Activated naive CD8-positive, alpha-beta T cell treated with anti-CD3 and anti-CD28 coated beads for 36 hours (primary cell): Measurements from ENCODE around the gene SLFN11. TPM values are rescaled to one million over a fixed set of nuclear protein-coding genes. Genes with fewer than 3 reads are reported as not detected.
A peak's percentile ranks its signal among the peaks of the same experiment; 100 is the strongest.

ENCODE experiments used
- DNase-seq: peaks from one replicate; pipeline ENCODE4 v3.0.0; 2021
- H3K27ac Mint-ChIP-seq: one replicate; pipeline ENCODE4 v1.8.0; 2022; ENCODE audit warnings: mild to moderate bottlenecking, moderate library complexity, mixed read lengths
- H3K27me3 Mint-ChIP-seq: one replicate; pipeline ENCODE4 v1.8.0; 2022; ENCODE audit warnings: mild to moderate bottlenecking, mixed read lengths
- H3K36me3 Mint-ChIP-seq: one replicate; pipeline ENCODE4 v1.8.0; 2021; ENCODE audit warnings: mild to moderate bottlenecking, mixed read lengths
- H3K4me1 Mint-ChIP-seq: one replicate; pipeline ENCODE4 v1.8.0; 2021; ENCODE audit warnings: mixed read lengths
- H3K4me3 Mint-ChIP-seq: one replicate; pipeline ENCODE4 v1.8.0; 2022; ENCODE audit warnings: mild to moderate bottlenecking, moderate library complexity, mixed read lengths
- H3K9me3 Mint-ChIP-seq: one replicate; pipeline ENCODE4 v1.8.0; 2022; ENCODE audit warnings: mixed read lengths
- total RNA-seq, 2 experiments: library from RNA; stranded (reverse); gene quantifications; one replicate each; pipeline ENCODE4 v1.2.3, GENCODE V29; 2021

SLFN11 gene
- total RNA-seq, 2 experiments from 2014 or later = 35.6 to 37.9 TPM

GRCh38 chr17:35373984-35374765 lies 754 bp upstream of the SLFN11 start:
- H3K27me3 Mint-ChIP-seq = peaks cover 9% of the 10 kb centered on the region
- peaks cover 33% of the 10 kb centered on the region for H3K36me3 Mint-ChIP-seq

GRCh38 chr17:35372846-35373533 lies 431 bp downstream of the SLFN11 start:
- peaks cover 26% of the 10 kb centered on the region for H3K9me3 Mint-ChIP-seq
- peak; percentile 19 for DNase-seq
- H3K27ac Mint-ChIP-seq = peak overlapping the region; percentile 98
- H3K36me3 Mint-ChIP-seq = peaks cover 45% of the 10 kb centered on the region
- peaks cover 9% of the 10 kb centered on the region for H3K27me3 Mint-ChIP-seq
- H3K4me1 Mint-ChIP-seq = peaks cover 53% of the 10 kb centered on the region
- H3K4me3 Mint-ChIP-seq = peak overlapping the region; percentile 97

More at GRCh38 chr17:35373984-35374765, 754 bp upstream of the SLFN11 start:
- peak; percentile 71 for DNase-seq
- peak overlapping the region; percentile 97 for H3K4me3 Mint-ChIP-seq
- peak overlapping the region; percentile 98 for H3K27ac Mint-ChIP-seq
- peaks cover 44% of the 10 kb centered on the region for H3K4me1 Mint-ChIP-seq
- peaks cover 26% of the 10 kb centered on the region for H3K9me3 Mint-ChIP-seq

GRCh38 chr17:35371934-35372333 lies 1.5 kb downstream of the SLFN11 start:
- H3K36me3 Mint-ChIP-seq = peaks cover 49% of the 10 kb centered on the region
- peaks cover 53% of the 10 kb centered on the region for H3K4me1 Mint-ChIP-seq
- peak overlapping the region; percentile 97 for H3K4me3 Mint-ChIP-seq
- peaks cover 9% of the 10 kb centered on the region for H3K27me3 Mint-ChIP-seq
- H3K27ac Mint-ChIP-seq = no peak overlapping the region
- no peak for DNase-seq
- H3K9me3 Mint-ChIP-seq = peaks cover 26% of the 10 kb centered on the region

GRCh38 chr17:35368081-35368830 lies 5.2 kb downstream of the SLFN11 start:
- peaks cover 34% of the 10 kb centered on the region for H3K4me1 Mint-ChIP-seq
- H3K36me3 Mint-ChIP-seq = peaks cover 71% of the 10 kb centered on the region

GRCh38 chr17:35361027-35361426 lies 12.4 kb downstream of the SLFN11 start:
- Mint-ChIP-seq H3K27ac (no peak overlapping the region), H3K4me3 (no peak overlapping the region), H3K4me1 (peaks cover 2% of the 10 kb centered on the region), H3K36me3 (peaks cover 62% of the 10 kb centered on the region), H3K9me3 (no peaks in the 10 kb centered on the region), H3K27me3 (no peaks in the 10 kb centered on the region)
- no peak for DNase-seq

More at GRCh38 chr17:35368081-35368830, 5.2 kb downstream of the SLFN11 start:
- H3K4me3 Mint-ChIP-seq = peak overlapping the region; percentile 15
- peaks cover 26% of the 10 kb centered on the region for H3K9me3 Mint-ChIP-seq
- DNase-seq = no peak
- peaks cover 5% of the 10 kb centered on the region for H3K27me3 Mint-ChIP-seq
- peak overlapping the region; percentile 31 for H3K27ac Mint-ChIP-seq

- Mint-ChIP-seq H3K27ac (no peak overlapping the region), H3K4me3 (no peak overlapping the region), H3K4me1 (peaks cover 4% of the 10 kb centered on the region), H3K36me3 (peaks cover 59% of the 10 kb centered on the region), H3K27me3 (no peaks in the 10 kb centered on the region), H3K9me3 (no peaks in the 10 kb centered on the region)
- DNase-seq = no peak
Measured at GRCh38 chr17:35359398-35359797, 14.0 kb downstream of the SLFN11 start.

- Mint-ChIP-seq H3K36me3 (peaks cover 29% of the 10 kb centered on the region), H3K27me3 (no peaks in the 10 kb centered on the region), H3K4me3 (no peak overlapping the region)
Measured at GRCh38 chr17:35352284-35352683, 21.1 kb downstream of the SLFN11 start.

GRCh38 chr17:35350493-35350892 lies 22.9 kb downstream of the SLFN11 start:
- Mint-ChIP-seq H3K36me3 (peaks cover 17% of the 10 kb centered on the region), H3K4me3 (no peak overlapping the region)

More at GRCh38 chr17:35352284-35352683, 21.1 kb downstream of the SLFN11 start:
- no peaks in the 10 kb centered on the region for H3K9me3 Mint-ChIP-seq
- DNase-seq = no peak
- H3K27ac Mint-ChIP-seq = no peak overlapping the region
- peaks cover 4% of the 10 kb centered on the region for H3K4me1 Mint-ChIP-seq

GRCh38 chr17:35345926-35346771 lies 27.3 kb downstream of the SLFN11 start:
- peaks cover 18% of the 10 kb centered on the region for H3K36me3 Mint-ChIP-seq
- H3K27me3 Mint-ChIP-seq = peaks cover 17% of the 10 kb centered on the region
- H3K4me3 Mint-ChIP-seq = peak overlapping the region; percentile 84
- DNase-seq = peak; percentile 38
- H3K9me3 Mint-ChIP-seq = peaks cover 7% of the 10 kb centered on the region
- peak overlapping the region; percentile 75 for H3K27ac Mint-ChIP-seq
- peaks cover 34% of the 10 kb centered on the region for H3K4me1 Mint-ChIP-seq

More at GRCh38 chr17:35350493-35350892, 22.9 kb downstream of the SLFN11 start:
- DNase-seq = no peak
- Mint-ChIP-seq H3K27ac (no peak overlapping the region), H3K4me1 (peaks cover 16% of the 10 kb centered on the region), H3K9me3 (no peaks in the 10 kb centered on the region), H3K27me3 (no peaks in the 10 kb centered on the region)

- H3K36me3 Mint-ChIP-seq = peaks cover 17% of the 10 kb centered on the region
- peaks cover 34% of the 10 kb centered on the region for H3K4me1 Mint-ChIP-seq
- peaks cover 7% of the 10 kb centered on the region for H3K9me3 Mint-ChIP-seq
- H3K27ac Mint-ChIP-seq = no peak overlapping the region
- no peak for DNase-seq
- peak overlapping the region; percentile 84 for H3K4me3 Mint-ChIP-seq
- H3K27me3 Mint-ChIP-seq = peaks cover 17% of the 10 kb centered on the region
Measured at GRCh38 chr17:35345445-35345925, 27.9 kb downstream of the SLFN11 start.

- DNase-seq = no peak
- H3K4me3 Mint-ChIP-seq = no peak overlapping the region
- H3K9me3 Mint-ChIP-seq = peaks cover 9% of the 10 kb centered on the region
- no peak overlapping the region for H3K27ac Mint-ChIP-seq
- H3K36me3 Mint-ChIP-seq = peaks cover 14% of the 10 kb centered on the region
- peaks cover 17% of the 10 kb centered on the region for H3K27me3 Mint-ChIP-seq
- peaks cover 34% of the 10 kb centered on the region for H3K4me1 Mint-ChIP-seq
Measured at GRCh38 chr17:35344262-35344661, 29.2 kb downstream of the SLFN11 start.

- peaks cover 17% of the 10 kb centered on the region for H3K27me3 Mint-ChIP-seq
- peaks cover 9% of the 10 kb centered on the region for H3K9me3 Mint-ChIP-seq
- H3K4me1 Mint-ChIP-seq = peaks cover 34% of the 10 kb centered on the region
- peaks cover 12% of the 10 kb centered on the region for H3K36me3 Mint-ChIP-seq
- DNase-seq = no peak
- no peak overlapping the region for H3K27ac Mint-ChIP-seq
- no peak overlapping the region for H3K4me3 Mint-ChIP-seq
Measured at GRCh38 chr17:35342276-35342675, 31.1 kb downstream of the SLFN11 start.

GRCh38 chr17:35341411-35341992 lies 31.9 kb downstream of the SLFN11 start:
- peaks cover 17% of the 10 kb centered on the region for H3K27me3 Mint-ChIP-seq
- H3K4me3 Mint-ChIP-seq = peak overlapping the region; percentile 32
- H3K36me3 Mint-ChIP-seq = peaks cover 12% of the 10 kb centered on the region
- peaks cover 31% of the 10 kb centered on the region for H3K4me1 Mint-ChIP-seq
- H3K9me3 Mint-ChIP-seq = peaks cover 9% of the 10 kb centered on the region
- DNase-seq = no peak
- H3K27ac Mint-ChIP-seq = peak overlapping the region; percentile 47

GRCh38 chr17:35338230-35338629 lies 35.2 kb downstream of the SLFN11 start:
- peaks cover 19% of the 10 kb centered on the region for H3K4me1 Mint-ChIP-seq
- DNase-seq = no peak
- H3K27ac Mint-ChIP-seq = no peak overlapping the region
- H3K27me3 Mint-ChIP-seq = no peaks in the 10 kb centered on the region
- peaks cover 9% of the 10 kb centered on the region for H3K9me3 Mint-ChIP-seq
- no peak overlapping the region for H3K4me3 Mint-ChIP-seq
- H3K36me3 Mint-ChIP-seq = peaks cover 7% of the 10 kb centered on the region
